Prostate gland (tissue), 2 donors: ENCODE results near the gene PLXNB2. TPM values are rescaled to one million over a fixed set of nuclear protein-coding genes. Genes with fewer than 3 reads are reported as not detected.

ENCODE experiments used
- DNase-seq: peaks from one replicate; pipeline ENCODE4 v3.0.0-alpha.2; 2019; ENCODE audit warnings: low spot score
- H3K27ac ChIP-seq, 2 donors: fragments of 200-600 bp; sonication (generic); 2 replicates each; pipeline ENCODE4 v1.5.1; 2017 to 2019
- H3K27me3 ChIP-seq: fragments of 200-600 bp; sonication (generic); replicated peaks from 2 replicates; pipeline ENCODE4 v1.5.1; 2019; ENCODE audit not compliant: insufficient read depth
- H3K36me3 ChIP-seq, 2 donors: fragments of 200-600 bp; sonication (generic); 1 replicate in 1 of 2; 2 replicates in 1 of 2; pipeline versions ENCODE4 v1.5.1 to v1.8.1; 2017 to 2019
- H3K4me1 ChIP-seq: fragments of 200-600 bp; sonication (generic); replicated peaks from 2 replicates; pipeline ENCODE4 v1.5.1; 2019
- H3K4me3 ChIP-seq, 2 donors: fragments of 200-600 bp; sonication (generic); 2 replicates each; pipeline ENCODE4 v1.5.1; 2017 to 2019
- H3K9me3 ChIP-seq: fragments of 200-600 bp; sonication (generic); 2 replicates; pipeline ENCODE4 v1.5.1; 2017
- CTCF ChIP-seq, 4 experiments: fragments of 200-600 bp in 2 of 4; fragments of 450-650 bp in 2 of 4; sonication (generic) in 2 of 4; IDR thresholded peaks; 1 replicate in 3 of 4; 2 replicates in 1 of 4; pipeline ENCODE4 v1.5.1; 2016 to 2019; ENCODE audit warnings: antibody characterized with exemption in 4 of 4, mild to moderate bottlenecking in 2 of 4, moderate library complexity in 2 of 4
- POLR2A ChIP-seq: fragments of 450-650 bp; IDR thresholded peaks from one replicate; pipeline ENCODE4 v1.6.1; 2016; ENCODE audit warnings: antibody characterized with exemption, mild to moderate bottlenecking
- POLR2AphosphoS5 ChIP-seq: sonication (generic); formaldehyde crosslinking; IDR thresholded peaks from one replicate; pipeline ENCODE4 v1.6.1; 2017; ENCODE audit warnings: antibody characterized with exemption
- WGBS: methylation state at CpG from one replicate; pipeline ENCODE4 v1.1.5; 2018; 5-methylcytosine and 5-hydroxymethylcytosine counted together
- intact Hi-C: fragments of 100-400 bp; cut with DNase I; formaldehyde crosslinking; loops from one replicate; pipeline ENCODE4 v1.14.2; 2022
- total RNA-seq, 2 donors: library from RNA; depleted of rRNA; stranded (reverse); fragments of >200 nt; gene quantifications; one replicate each; pipeline ENCODE4 v1.1.0, GENCODE V29; 2016

The PLXNB2 gene
- total RNA-seq, 2 donors from 2014 or later: 259 to 309 TPM

GRCh38 chr22:50244420-50245213 lies 62.8 kb downstream of the PLXNB2 start, which contains the start of gene TUBGCP6:
TSS of gene TUBGCP6 (minus strand) at chr22:50245023. CDS start at chr22:50244459, 564 bp downstream.
- Histone ChIP-seq H3K27ac (peak within 1 kb of the TSS; percentile 85 to 88), H3K27me3 (no peaks in the 10 kb centered on the region), H3K4me1 (peaks cover 16% of the 10 kb centered on the region), H3K4me3 (peak within 1 kb of the TSS; percentile 80 to 95), H3K36me3 (peaks cover 0 to 3% of the 10 kb centered on the region in 2 donors), H3K9me3 (no peaks in the 10 kb centered on the region)
- DNase-seq: peak; percentile 96
- under 1% methylated on average over 54 of the region's 76 CpGs for WGBS
- intact Hi-C loops: no loop called here
- TF ChIP-seq POLR2AphosphoS5: peak; percentile 98
- TF ChIP-seq POLR2A: peak; percentile 68
- peak in 3 of 4 experiments; percentile 11 to 49 (median 47) for TF ChIP-seq CTCF (IDR thresholded peaks at IDR 0.05)

DNA sequence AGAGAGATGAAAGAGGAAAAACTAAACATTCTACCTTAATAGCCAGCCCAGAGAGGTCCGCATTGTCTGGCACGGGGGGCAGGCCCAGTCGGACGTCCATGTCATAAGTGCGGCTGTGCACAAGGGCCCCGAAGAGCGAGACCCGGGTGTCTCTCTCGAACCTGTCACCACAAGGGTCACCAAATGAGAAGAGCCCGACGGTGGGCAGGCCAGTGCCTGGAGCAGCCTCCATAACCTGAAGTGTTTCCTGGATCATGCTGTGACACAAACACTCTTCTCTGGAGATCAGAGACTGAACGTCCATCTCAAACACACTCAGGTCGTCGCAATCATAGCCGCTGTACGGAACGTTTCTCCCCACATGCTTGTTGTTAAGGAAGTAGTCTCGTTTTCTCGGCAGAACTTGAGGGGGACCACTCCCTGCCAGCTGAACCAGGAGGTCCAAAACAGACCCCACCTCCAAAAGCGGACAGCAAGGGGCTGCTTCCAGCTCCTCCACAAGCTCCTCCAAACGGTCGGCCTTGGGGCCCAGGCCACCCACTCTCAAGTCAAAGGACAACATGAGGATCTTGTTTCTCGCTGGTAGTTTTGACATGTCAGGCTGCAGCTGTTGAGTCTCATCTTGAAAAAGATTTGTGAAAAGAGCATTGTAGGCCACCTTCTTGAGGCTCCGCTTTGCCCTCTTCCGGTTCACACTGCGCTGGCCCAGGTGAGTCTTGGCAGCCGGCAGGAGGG lies 63.6 kb downstream of the PLXNB2 start:
- Histone ChIP-seq H3K27ac (peak overlapping the region; percentile 85 to 88), H3K4me1 (peaks cover 16% of the 10 kb centered on the region), H3K27me3 (no peaks in the 10 kb centered on the region), H3K4me3 (peak overlapping the region; percentile 80 to 95), H3K9me3 (no peaks in the 10 kb centered on the region), H3K36me3 (peaks cover 0 to 3% of the 10 kb centered on the region in 2 donors)
- TF ChIP-seq POLR2A (no peak), POLR2AphosphoS5 (no peak), CTCF (IDR thresholded peaks at IDR 0.05) (no peak)
- WGBS: 18% methylated on average over 27 of the region's 27 CpGs
- intact Hi-C loops: no loop called here
- no peak for DNase-seq

DNA sequence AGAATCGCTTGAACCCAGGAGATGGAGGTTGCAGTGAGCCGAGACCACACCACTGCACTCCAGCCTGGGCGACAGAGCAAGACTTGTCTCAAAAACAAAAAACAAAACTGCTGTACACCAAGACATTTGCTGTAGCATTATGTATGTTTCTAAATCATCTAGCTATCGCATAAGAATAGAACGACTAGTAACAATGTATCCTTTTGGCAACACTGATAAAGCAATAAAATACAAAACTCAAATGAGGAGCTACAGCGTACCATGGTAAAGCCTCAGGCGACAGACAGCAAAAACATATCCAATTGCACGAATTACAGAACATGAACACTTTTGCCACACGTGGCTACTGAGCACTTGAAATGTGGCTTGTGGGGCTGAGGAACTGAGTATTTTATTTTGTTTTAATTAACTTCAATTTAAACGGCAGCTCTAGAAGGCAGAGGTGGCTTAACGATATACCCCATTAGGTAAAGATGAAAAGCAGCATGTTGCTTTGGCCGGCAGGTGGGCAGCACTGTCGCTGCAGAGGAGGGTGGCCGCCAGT lies 65.0 kb downstream of the PLXNB2 start:
- WGBS: 49% methylated on average over 14 of the region's 14 CpGs
- peaks cover 0 to 3% of the 10 kb centered on the region in 2 donors for H3K36me3 ChIP-seq
- peak overlapping the region; percentile 80 to 95 for H3K4me3 ChIP-seq
- peaks cover 16% of the 10 kb centered on the region for H3K4me1 ChIP-seq
- TF ChIP-seq CTCF (IDR thresholded peaks at IDR 0.05): no peak
- TF ChIP-seq POLR2AphosphoS5: no peak
- no peak for TF ChIP-seq POLR2A
- no peaks in the 10 kb centered on the region for H3K9me3 ChIP-seq
- no peak overlapping the region for H3K27ac ChIP-seq
- DNase-seq: no peak
- no peaks in the 10 kb centered on the region for H3K27me3 ChIP-seq
- intact Hi-C loops: no loop called here

- Histone ChIP-seq H3K4me3 (no peak overlapping the region), H3K4me1 (peaks cover 7% of the 10 kb centered on the region), H3K27me3 (no peaks in the 10 kb centered on the region), H3K9me3 (no peaks in the 10 kb centered on the region), H3K36me3 (peaks cover 0 to 3% of the 10 kb centered on the region in 2 donors), H3K27ac (no peak overlapping the region)
- TF ChIP-seq POLR2A (no peak), CTCF (IDR thresholded peaks at IDR 0.05) (no peak), POLR2AphosphoS5 (no peak)
- 86% methylated on average over 9 of the region's 9 CpGs for WGBS
- intact Hi-C loops: no loop called here
- no peak for DNase-seq
Observed at GRCh38 chr22:50238755-50239154, 68.7 kb downstream of the PLXNB2 start.
